AG20443 (cell line): ENCODE measurements around the gene SHF.

Experiments
- DNase-seq: peaks from one replicate; pipeline ENCODE4 v3.0.0; 2012; ENCODE audit warnings: low spot score, mixed read lengths

SHF gene

GRCh38 chr15:45168751-45169551, 18.8 kb downstream of the SHF start:
- no peak for DNase-seq

- no peak for DNase-seq
These were observed 19.5 kb downstream of the SHF start for GRCh38 chr15:45168286-45168685.

GRCh38 chr15:45167631-45168205, 20.0 kb downstream of the SHF start:
- DNase-seq = no peak

GRCh38 chr15:45166834-45167630, 20.7 kb downstream of the SHF start:
- peak; percentile 92 for DNase-seq

GRCh38 chr15:45165536-45165935, 22.2 kb downstream of the SHF start:
- no peak for DNase-seq

GRCh38 chr15:45164914-45165313, 22.9 kb downstream of the SHF start:
- no peak for DNase-seq

- DNase-seq = no peak
These were observed 24.3 kb downstream of the SHF start for GRCh38 chr15:45163508-45163856.

- peak; percentile 92 for DNase-seq
These were observed 24.8 kb downstream of the SHF start for GRCh38 chr15:45162771-45163507.

GRCh38 chr15:45161666-45162065, 26.1 kb downstream of the SHF start:
- no peak for DNase-seq

- peak; percentile 90 for DNase-seq
These were observed 29.8 kb downstream of the SHF start for GRCh38 chr15:45157974-45158373.

GRCh38 chr15:45156744-45157455, 30.9 kb downstream of the SHF start:
- DNase-seq = peak; percentile 80

- DNase-seq = no peak
These were observed 32.0 kb downstream of the SHF start for GRCh38 chr15:45155739-45156138.

GRCh38 chr15:45151998-45152828, 35.6 kb downstream of the SHF start:
- DNase-seq = no peak

GRCh38 chr15:45150997-45151396, 36.8 kb downstream of the SHF start:
- no peak for DNase-seq

GRCh38 chr15:45150481-45150880, 37.3 kb downstream of the SHF start:
- DNase-seq = no peak

- no peak for DNase-seq
These were observed 38.7 kb downstream of the SHF start for GRCh38 chr15:45149060-45149459.

- DNase-seq = no peak
These were observed 39.4 kb downstream of the SHF start for GRCh38 chr15:45148076-45149059.

GRCh38 chr15:45147606-45148005, 40.2 kb downstream of the SHF start:
- no peak for DNase-seq

GRCh38 chr15:45146405-45146804, 41.4 kb downstream of the SHF start:
- no peak for DNase-seq

- no peak for DNase-seq
These were observed 43.0 kb downstream of the SHF start for GRCh38 chr15:45144775-45145174.
